Liver (tissue), 3 donors: Measurements from ENCODE around the gene VWDE.

ENCODE experiments used
- EGR1 ChIP-seq, 2 donors: IDR thresholded peaks; 2 replicates each; pipeline ENCODE4 v1.6.1; 2016 to 2018; ENCODE audit warnings: antibody characterized with exemption in 2 of 2, low read depth in 2 of 2
- FOXA1 ChIP-seq: IDR thresholded peaks from 2 replicates; pipeline ENCODE4 v1.6.1; 2016; ENCODE audit warnings: antibody characterized with exemption
- GABPA ChIP-seq, 2 donors: IDR thresholded peaks in 1 of 2; conservative IDR thresholded peaks in 1 of 2; 2 replicates each; pipeline ENCODE4 v1.6.1; 2016; ENCODE audit warnings: antibody characterized with exemption in 2 of 2, mild to moderate bottlenecking in 1 of 2, moderate library complexity in 1 of 2
- HNF4A ChIP-seq, 2 donors: conservative IDR thresholded peaks; 2 replicates each; pipeline ENCODE4 v1.6.1; 2016; ENCODE audit warnings: antibody characterized with exemption in 2 of 2, mild to moderate bottlenecking in 2 of 2
- JUND ChIP-seq, 2 donors: IDR thresholded peaks; 2 replicates each; pipeline ENCODE4 v1.6.1; 2016; ENCODE audit warnings: antibody characterized with exemption in 2 of 2
- RAD21 ChIP-seq, 2 donors: IDR thresholded peaks; 2 replicates each; pipeline ENCODE4 v1.6.1; 2016; ENCODE audit warnings: antibody characterized with exemption in 2 of 2, mild to moderate bottlenecking in 2 of 2
- SP1 ChIP-seq: IDR thresholded peaks from 2 replicates; pipeline ENCODE4 v1.6.1; 2018; ENCODE audit warnings: antibody characterized with exemption, mild to moderate bottlenecking
- TAF1 ChIP-seq: conservative IDR thresholded peaks from 2 replicates; pipeline ENCODE4 v1.6.1; 2016; ENCODE audit warnings: antibody characterized with exemption, mild to moderate bottlenecking
- YY1 ChIP-seq: IDR thresholded peaks from 2 replicates; pipeline ENCODE4 v1.6.1; 2016; ENCODE audit warnings: antibody characterized with exemption, mild to moderate bottlenecking
- TF ChIP-seq, protein P1 (sequence below): fragments of 150-350 bp; IDR thresholded peaks from 2 replicates; pipeline ENCODE4 v1.5.1; 2017; ENCODE audit warnings: improper control_type of control experiment, low read depth, low read length; ENCODE audit not compliant: missing input control
- TF ChIP-seq, protein P2 (sequence below): IDR thresholded peaks from 2 replicates; pipeline ENCODE4 v1.6.1; 2016; ENCODE audit warnings: antibody characterized with exemption, mild to moderate bottlenecking
- TF ChIP-seq, protein P3 (sequence below): IDR thresholded peaks from 2 replicates; pipeline ENCODE4 v1.6.1; 2016; ENCODE audit warnings: antibody characterized with exemption
- TF ChIP-seq, protein P4 (sequence below): IDR thresholded peaks from 2 replicates; pipeline ENCODE4 v1.6.1; 2016; ENCODE audit warnings: antibody characterized with exemption
- donor health status: healthy.
- donor health status: healthy.

DNA sequence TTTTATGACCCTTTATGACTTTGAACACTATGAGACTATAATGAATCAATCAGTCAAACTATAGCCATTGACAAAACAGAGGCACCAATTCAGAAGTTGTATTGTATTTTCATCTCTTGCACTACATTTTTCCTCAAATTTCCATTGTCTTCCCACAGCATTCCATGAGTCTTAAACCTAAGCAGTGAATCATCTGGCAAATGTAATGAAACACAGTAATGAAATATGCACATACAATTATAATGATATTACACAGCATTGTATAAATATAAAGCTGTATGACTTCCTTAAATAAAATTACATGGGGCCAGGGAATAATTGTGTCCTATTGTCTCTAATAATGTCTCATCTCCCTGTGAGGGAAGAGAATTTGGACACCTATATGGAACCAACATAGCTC, 45.0 kb downstream of the VWDE start:
- TF ChIP-seq, protein P1, sequence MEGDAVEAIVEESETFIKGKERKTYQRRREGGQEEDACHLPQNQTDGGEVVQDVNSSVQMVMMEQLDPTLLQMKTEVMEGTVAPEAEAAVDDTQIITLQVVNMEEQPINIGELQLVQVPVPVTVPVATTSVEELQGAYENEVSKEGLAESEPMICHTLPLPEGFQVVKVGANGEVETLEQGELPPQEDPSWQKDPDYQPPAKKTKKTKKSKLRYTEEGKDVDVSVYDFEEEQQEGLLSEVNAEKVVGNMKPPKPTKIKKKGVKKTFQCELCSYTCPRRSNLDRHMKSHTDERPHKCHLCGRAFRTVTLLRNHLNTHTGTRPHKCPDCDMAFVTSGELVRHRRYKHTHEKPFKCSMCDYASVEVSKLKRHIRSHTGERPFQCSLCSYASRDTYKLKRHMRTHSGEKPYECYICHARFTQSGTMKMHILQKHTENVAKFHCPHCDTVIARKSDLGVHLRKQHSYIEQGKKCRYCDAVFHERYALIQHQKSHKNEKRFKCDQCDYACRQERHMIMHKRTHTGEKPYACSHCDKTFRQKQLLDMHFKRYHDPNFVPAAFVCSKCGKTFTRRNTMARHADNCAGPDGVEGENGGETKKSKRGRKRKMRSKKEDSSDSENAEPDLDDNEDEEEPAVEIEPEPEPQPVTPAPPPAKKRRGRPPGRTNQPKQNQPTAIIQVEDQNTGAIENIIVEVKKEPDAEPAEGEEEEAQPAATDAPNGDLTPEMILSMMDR, result no peak
- TF ChIP-seq EGR1 (IDR thresholded peaks at IDR 0.05; ENCODE audit: low read depth in 2 of 2) (no peak), GABPA (IDR thresholded peaks at IDR 0.05 in 1 of 2, conservative IDR thresholded peaks at IDR 0.05 in 1 of 2) (no peak), RAD21 (IDR thresholded peaks at IDR 0.05) (no peak), SP1 (no peak), YY1 (no peak), FOXA1 (no peak), JUND (IDR thresholded peaks at IDR 0.05) (no peak), TAF1 (no peak), HNF4A (conservative IDR thresholded peaks at IDR 0.05) (no peak)
- TF ChIP-seq, protein P2, sequence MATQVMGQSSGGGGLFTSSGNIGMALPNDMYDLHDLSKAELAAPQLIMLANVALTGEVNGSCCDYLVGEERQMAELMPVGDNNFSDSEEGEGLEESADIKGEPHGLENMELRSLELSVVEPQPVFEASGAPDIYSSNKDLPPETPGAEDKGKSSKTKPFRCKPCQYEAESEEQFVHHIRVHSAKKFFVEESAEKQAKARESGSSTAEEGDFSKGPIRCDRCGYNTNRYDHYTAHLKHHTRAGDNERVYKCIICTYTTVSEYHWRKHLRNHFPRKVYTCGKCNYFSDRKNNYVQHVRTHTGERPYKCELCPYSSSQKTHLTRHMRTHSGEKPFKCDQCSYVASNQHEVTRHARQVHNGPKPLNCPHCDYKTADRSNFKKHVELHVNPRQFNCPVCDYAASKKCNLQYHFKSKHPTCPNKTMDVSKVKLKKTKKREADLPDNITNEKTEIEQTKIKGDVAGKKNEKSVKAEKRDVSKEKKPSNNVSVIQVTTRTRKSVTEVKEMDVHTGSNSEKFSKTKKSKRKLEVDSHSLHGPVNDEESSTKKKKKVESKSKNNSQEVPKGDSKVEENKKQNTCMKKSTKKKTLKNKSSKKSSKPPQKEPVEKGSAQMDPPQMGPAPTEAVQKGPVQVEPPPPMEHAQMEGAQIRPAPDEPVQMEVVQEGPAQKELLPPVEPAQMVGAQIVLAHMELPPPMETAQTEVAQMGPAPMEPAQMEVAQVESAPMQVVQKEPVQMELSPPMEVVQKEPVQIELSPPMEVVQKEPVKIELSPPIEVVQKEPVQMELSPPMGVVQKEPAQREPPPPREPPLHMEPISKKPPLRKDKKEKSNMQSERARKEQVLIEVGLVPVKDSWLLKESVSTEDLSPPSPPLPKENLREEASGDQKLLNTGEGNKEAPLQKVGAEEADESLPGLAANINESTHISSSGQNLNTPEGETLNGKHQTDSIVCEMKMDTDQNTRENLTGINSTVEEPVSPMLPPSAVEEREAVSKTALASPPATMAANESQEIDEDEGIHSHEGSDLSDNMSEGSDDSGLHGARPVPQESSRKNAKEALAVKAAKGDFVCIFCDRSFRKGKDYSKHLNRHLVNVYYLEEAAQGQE, result no peak
- TF ChIP-seq, protein P3, sequence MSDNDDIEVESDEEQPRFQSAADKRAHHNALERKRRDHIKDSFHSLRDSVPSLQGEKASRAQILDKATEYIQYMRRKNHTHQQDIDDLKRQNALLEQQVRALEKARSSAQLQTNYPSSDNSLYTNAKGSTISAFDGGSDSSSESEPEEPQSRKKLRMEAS, result no peak
- TF ChIP-seq, protein P4, sequence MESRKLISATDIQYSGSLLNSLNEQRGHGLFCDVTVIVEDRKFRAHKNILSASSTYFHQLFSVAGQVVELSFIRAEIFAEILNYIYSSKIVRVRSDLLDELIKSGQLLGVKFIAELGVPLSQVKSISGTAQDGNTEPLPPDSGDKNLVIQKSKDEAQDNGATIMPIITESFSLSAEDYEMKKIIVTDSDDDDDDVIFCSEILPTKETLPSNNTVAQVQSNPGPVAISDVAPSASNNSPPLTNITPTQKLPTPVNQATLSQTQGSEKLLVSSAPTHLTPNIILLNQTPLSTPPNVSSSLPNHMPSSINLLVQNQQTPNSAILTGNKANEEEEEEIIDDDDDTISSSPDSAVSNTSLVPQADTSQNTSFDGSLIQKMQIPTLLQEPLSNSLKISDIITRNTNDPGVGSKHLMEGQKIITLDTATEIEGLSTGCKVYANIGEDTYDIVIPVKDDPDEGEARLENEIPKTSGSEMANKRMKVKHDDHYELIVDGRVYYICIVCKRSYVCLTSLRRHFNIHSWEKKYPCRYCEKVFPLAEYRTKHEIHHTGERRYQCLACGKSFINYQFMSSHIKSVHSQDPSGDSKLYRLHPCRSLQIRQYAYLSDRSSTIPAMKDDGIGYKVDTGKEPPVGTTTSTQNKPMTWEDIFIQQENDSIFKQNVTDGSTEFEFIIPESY, result no peak
